IMR-90 (cell line): ENCODE data around the gene DNAJA1. TPM values are rescaled to one million over a fixed set of nuclear protein-coding genes. Genes with fewer than 3 reads are reported as not detected.

Experiments
- ATAC-seq: fragments of 200-7000 bp; cut with Tn5 transposase; 2 replicates; pipeline ENCODE4 v1.9.1; 2020; ENCODE audit warnings: low read depth, mild to moderate bottlenecking, moderate library complexity
- BruUV-seq: library from RNA; stranded (reverse); fragments of 400-500 nt; replicated peaks from 2 replicates; lab custom pipeline; 2021; lab: Mats Ljungman, UMichigan
- CTCF ChIA-PET: fragments of 300-600 bp; formaldehyde crosslinking; extraction: SDS; loops from one replicate; lab custom pipeline; 2021; ENCODE audit warnings: antibody characterized with exemption; lab: Yijun Ruan, JAX
- POLR2A ChIA-PET: fragments of 300-600 bp; sonication (Branson Sonifier 250); formaldehyde crosslinking; loops from one replicate; lab custom pipeline; 2022; ENCODE audit warnings: antibody characterized with exemption; ENCODE audit not compliant: unreplicated experiment; lab: Charles Lee
- DNase-seq: peaks from one replicate; pipeline ENCODE4 v3.0.0; 2013
- H2AFZ ChIP-seq: replicated peaks from 2 replicates; pipeline ENCODE3; 2013; ENCODE audit warnings: low read length, mild to moderate bottlenecking; ENCODE audit not compliant: poor library complexity
- H2AK5ac ChIP-seq: 2 replicates; pipeline ENCODE4 v1.6.1; 2013; ENCODE audit warnings: low read depth, low read length, inconsistent platforms
- H2AK9ac ChIP-seq: replicated peaks from 2 replicates; pipeline ENCODE3; 2013; ENCODE audit warnings: mild to moderate bottlenecking, low read depth, low read length, moderate library complexity; ENCODE audit not compliant: poor library complexity
- H2BK120ac ChIP-seq: 2 replicates; pipeline ENCODE4 v1.6.1; 2013; ENCODE audit warnings: low read depth, low read length, inconsistent platforms
- H2BK15ac ChIP-seq: 3 replicates; pipeline ENCODE4 v1.6.1; 2013; ENCODE audit warnings: low read depth, low read length, inconsistent platforms
- H2BK20ac ChIP-seq: 2 replicates; pipeline ENCODE4 v1.6.1; 2013; ENCODE audit warnings: low read depth, mild to moderate bottlenecking, inconsistent platforms, low read length, moderate library complexity
- H2BK5ac ChIP-seq: 2 replicates; pipeline ENCODE4 v1.6.1; 2013; ENCODE audit warnings: mild to moderate bottlenecking, low read depth, low read length, inconsistent platforms; ENCODE audit not compliant: poor library complexity, severe bottlenecking
- H3K14ac ChIP-seq: replicated peaks from 2 replicates; pipeline ENCODE4 v1.6.1; 2013; ENCODE audit warnings: low read depth, low read length, inconsistent platforms
- H3K18ac ChIP-seq: 2 replicates; pipeline ENCODE4 v1.6.1; 2013; ENCODE audit warnings: low read depth, low read length, control low read depth
- H3K23ac ChIP-seq: 2 replicates; pipeline ENCODE4 v1.6.1; 2013; ENCODE audit warnings: low read depth, low read length, inconsistent platforms
- H3K27ac ChIP-seq: 2 replicates; pipeline ENCODE4 v1.5.1; 2013; ENCODE audit warnings: mild to moderate bottlenecking, control low read depth, low read length; ENCODE audit not compliant: insufficient read depth
- H3K27me3 ChIP-seq: 2 replicates; pipeline ENCODE4 v1.6.1; 2013; ENCODE audit warnings: low read length; ENCODE audit not compliant: control insufficient read depth, insufficient read depth
- H3K36me3 ChIP-seq: 2 replicates; pipeline ENCODE4 v1.6.1; 2013; ENCODE audit warnings: low read length, mixed read lengths; ENCODE audit not compliant: control insufficient read depth, insufficient read depth
- H3K4ac ChIP-seq: 2 replicates; pipeline ENCODE4 v1.6.1; 2013; ENCODE audit warnings: low read depth, low read length, inconsistent platforms
- H3K4me1 ChIP-seq: 2 replicates; pipeline ENCODE4 v1.6.1; 2013; ENCODE audit warnings: low read length, mixed read lengths; ENCODE audit not compliant: control insufficient read depth, insufficient read depth
- H3K4me2 ChIP-seq: 2 replicates; pipeline ENCODE4 v1.6.1; 2013; ENCODE audit warnings: low read depth, mild to moderate bottlenecking, control low read depth, low read length, moderate library complexity
- H3K4me3 ChIP-seq: 2 replicates; pipeline ENCODE4 v1.5.1; 2013; ENCODE audit warnings: low read depth, mild to moderate bottlenecking, control low read depth, low read length, moderate library complexity; ENCODE audit not compliant: insufficient read depth
- H3K56ac ChIP-seq: 2 replicates; pipeline ENCODE4 v1.6.1; 2013; ENCODE audit warnings: low read length, inconsistent platforms; ENCODE audit not compliant: insufficient read depth; ENCODE audit errors: extremely low read depth
- H3K79me1 ChIP-seq, 2 experiments: 2 replicates each; pipeline ENCODE4 v1.6.1; 2013; ENCODE audit warnings: low read length in 2 of 2, inconsistent platforms in 1 of 2, low read depth in 1 of 2
- H3K9ac ChIP-seq: 2 replicates; pipeline ENCODE4 v1.6.1; 2013; ENCODE audit warnings: low read depth, low read length, control low read depth
- H3K9me1 ChIP-seq: 2 replicates; pipeline ENCODE4 v1.6.1; 2013; ENCODE audit warnings: low read length, inconsistent platforms; ENCODE audit not compliant: insufficient read depth
- H3K9me3 ChIP-seq: 2 replicates; pipeline ENCODE4 v1.6.1; 2013; ENCODE audit warnings: low read length; ENCODE audit not compliant: control insufficient read depth, insufficient read depth
- H4K20me1 ChIP-seq: 2 replicates; pipeline ENCODE4 v1.6.1; 2013; ENCODE audit warnings: low read length, inconsistent platforms; ENCODE audit not compliant: insufficient read depth
- H4K5ac ChIP-seq: 2 replicates; pipeline ENCODE4 v1.6.1; 2013; ENCODE audit warnings: mild to moderate bottlenecking, low read depth, low read length, control low read depth
- H4K8ac ChIP-seq, 2 experiments: 2 replicates each; pipeline ENCODE4 v1.6.1; 2013; ENCODE audit warnings: low read depth in 2 of 2, low read length in 2 of 2, control low read depth in 1 of 2, inconsistent platforms in 1 of 2
- H4K91ac ChIP-seq: 2 replicates; pipeline ENCODE4 v1.6.1; 2013; ENCODE audit warnings: low read depth, low read length, inconsistent platforms; ENCODE audit not compliant: insufficient read depth
- BHLHE40 ChIP-seq: fragments of 150-350 bp; IDR thresholded peaks from 2 replicates; pipeline ENCODE4 v1.6.1; 2016; ENCODE audit warnings: mild to moderate bottlenecking, low read depth, low read length
- CEBPB ChIP-seq: IDR thresholded peaks from 2 replicates; pipeline ENCODE4 v1.6.1; 2012; ENCODE audit warnings: low read depth, low read length, improper control_type of control experiment
- FOS ChIP-seq: fragments of 150-350 bp; IDR thresholded peaks from 2 replicates; pipeline ENCODE4 v1.6.1; 2016; ENCODE audit warnings: low read depth, low read length
- MAFK ChIP-seq: IDR thresholded peaks from 2 replicates; pipeline ENCODE4 v1.6.1; 2012; ENCODE audit warnings: low read depth, low read length, improper control_type of control experiment
- NFE2L2 ChIP-seq: fragments of 150-350 bp; IDR thresholded peaks from 2 replicates; pipeline ENCODE4 v1.6.1; 2016; ENCODE audit warnings: low read depth, mild to moderate bottlenecking, low read length
- POLR2A ChIP-seq: IDR thresholded peaks from 2 replicates; pipeline ENCODE4 v1.6.1; 2012; ENCODE audit warnings: mild to moderate bottlenecking, low read depth, low read length
- RAD21 ChIP-seq: IDR thresholded peaks from 2 replicates; pipeline ENCODE4 v1.6.1; 2012; ENCODE audit warnings: low read length, improper control_type of control experiment
- RFX5 ChIP-seq: IDR thresholded peaks from 2 replicates; pipeline ENCODE4 v1.8.0; 2012; ENCODE audit warnings: low read depth, mild to moderate bottlenecking, low read length, moderate library complexity
- SMC3 ChIP-seq: fragments of 150-350 bp; IDR thresholded peaks from 2 replicates; pipeline ENCODE4 v1.6.1; 2016; ENCODE audit warnings: low read depth, mild to moderate bottlenecking, antibody characterized with exemption, low read length, moderate library complexity
- WGBS, 2 experiments: methylation state at CpG; one replicate each; pipeline versions ENCODE4 v1.1.5 to v1.1.7; 2013; ENCODE audit warnings: missing lambda C conversion rate in 2 of 2; ENCODE audit not compliant: insufficient read length in 1 of 2; ENCODE audit errors: extremely low coverage in 2 of 2; 5-methylcytosine and 5-hydroxymethylcytosine counted together
- dilution Hi-C: fragments of 300-500 bp; cut with HindIII; formaldehyde crosslinking; loops from one replicate; pipeline ENCODE4 v1.14.3; 2018; ENCODE audit warnings: low sequenced_read_pairs; ENCODE audit not compliant: unreplicated experiment
- in situ Hi-C: fragments of 300-500 bp; cut with MboI; formaldehyde crosslinking; loops from 3 replicates; pipeline ENCODE4 v1.14.3; 2019; ENCODE audit warnings: low sequenced_read_pairs, inconsistent platforms, mixed read lengths
- intact Hi-C: fragments of 100-400 bp; cut with micrococcal nuclease; formaldehyde crosslinking; loops from 2 replicates; pipeline ENCODE4 v1.10.0; 2022
- polyA plus RNA-seq, 3 experiments: library from polyadenylated mRNA; depleted of rRNA; stranded (reverse); fragments of >200 nt; gene quantifications; 2 replicates each; pipeline ENCODE4 v1.2.3, GENCODE V29; 2012; ENCODE audit warnings: low replicate concordance in 1 of 3
- total RNA-seq: library from RNA; depleted of rRNA; stranded (reverse); fragments of >200 nt; gene quantifications from 2 replicates; pipeline ENCODE4 v1.2.3, GENCODE V29; 2012
- TF ChIP-seq, protein P1 (sequence below): fragments of 150-350 bp; IDR thresholded peaks from 2 replicates; pipeline ENCODE4 v1.6.1; 2016; ENCODE audit warnings: low read depth, mild to moderate bottlenecking, low read length, moderate library complexity, borderline replicate concordance
- TF ChIP-seq, protein P2 (sequence below): fragments of 150-350 bp; IDR thresholded peaks from 2 replicates; pipeline ENCODE4 v1.6.1; 2017; ENCODE audit warnings: mild to moderate bottlenecking, antibody characterized with exemption, low read length, low read depth

DNAJA1 gene
- total and polyA plus RNA-seq, 2 of the 4 experiments (the other 2 are of a cell fraction), result 59.5 to 118 TPM

DNA sequence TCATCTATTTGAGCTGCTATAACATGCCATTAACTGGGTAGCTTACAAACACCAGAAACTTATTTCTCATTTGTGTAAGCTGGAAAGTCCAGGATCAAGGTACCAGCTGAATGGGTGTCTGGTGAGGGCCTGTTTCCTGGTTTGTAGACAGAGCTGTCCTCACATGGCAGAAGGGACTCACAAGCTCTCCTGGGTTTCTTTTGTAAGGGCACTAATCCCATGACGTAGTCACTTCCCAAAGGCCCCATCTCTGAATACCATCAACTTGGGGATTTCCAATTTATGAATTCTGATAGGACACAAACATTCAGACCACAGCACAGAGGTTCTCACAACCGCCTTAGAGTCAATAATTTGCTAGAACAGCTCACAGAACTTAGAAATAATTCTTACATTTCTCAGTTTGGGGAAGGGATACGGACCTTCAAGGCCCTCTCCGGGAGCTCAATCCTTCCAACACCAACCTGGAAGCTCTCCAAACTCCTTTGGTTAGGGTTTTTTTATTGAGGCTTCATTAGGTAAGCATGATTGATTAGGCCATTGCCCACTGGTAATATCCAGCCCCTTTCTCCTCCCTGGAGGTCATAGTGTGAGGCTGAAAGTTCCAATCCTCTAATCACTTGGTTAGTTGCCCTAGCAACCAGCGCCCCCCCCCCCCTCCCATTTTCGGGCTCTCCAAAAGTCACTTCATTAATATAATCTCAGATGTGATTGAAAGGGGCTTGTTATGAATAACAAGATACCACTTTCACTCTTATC, 7.6 kb upstream of the DNAJA1 start:
- Histone ChIP-seq H3K4me3 (no peak overlapping the region), H3K4me1 (no peaks in the 10 kb centered on the region), H2BK120ac (no peak overlapping the region), H3K9ac (no peak overlapping the region), H3K9me1 (peaks cover 3% of the 10 kb centered on the region; the same call in 1 of the 2 replicates), H3K36me3 (peaks cover 8% of the 10 kb centered on the region; the same call in 1 of the 2 replicates), H3K4ac (no peak overlapping the region), H2BK20ac (no peak overlapping the region), H4K8ac (no peak overlapping the region), H3K56ac (no peak overlapping the region), H2BK15ac (no peak overlapping the region), H3K18ac (no peak overlapping the region), H3K27me3 (no peaks in the 10 kb centered on the region), H2AFZ (no peak overlapping the region), H3K79me1 (peaks cover 6 to 27% of the 10 kb centered on the region in 2 experiments), H3K23ac (no peak overlapping the region), H2BK5ac (no peak overlapping the region), H4K20me1 (no peaks in the 10 kb centered on the region), H2AK5ac (no peak overlapping the region), H3K14ac (no peak overlapping the region), H4K5ac (no peak overlapping the region), H3K27ac (no peak overlapping the region), H3K9me3 (no peaks in the 10 kb centered on the region), H2AK9ac (no peak overlapping the region), H4K91ac (no peak overlapping the region), H3K4me2 (no peak overlapping the region)
- in situ Hi-C loops (no loop called here), intact Hi-C loops (no loop called here), dilution Hi-C loops (no loop called here)
- ChIA-PET POLR2A (no interaction called here), CTCF (interaction anchor here (0.6 kb wide), 1 partner anchor 9 kb away, joined by 4 read pairs; no protein-coding TSS in a partner anchor)
- no peak for ATAC-seq
- TF ChIP-seq, protein P1, sequence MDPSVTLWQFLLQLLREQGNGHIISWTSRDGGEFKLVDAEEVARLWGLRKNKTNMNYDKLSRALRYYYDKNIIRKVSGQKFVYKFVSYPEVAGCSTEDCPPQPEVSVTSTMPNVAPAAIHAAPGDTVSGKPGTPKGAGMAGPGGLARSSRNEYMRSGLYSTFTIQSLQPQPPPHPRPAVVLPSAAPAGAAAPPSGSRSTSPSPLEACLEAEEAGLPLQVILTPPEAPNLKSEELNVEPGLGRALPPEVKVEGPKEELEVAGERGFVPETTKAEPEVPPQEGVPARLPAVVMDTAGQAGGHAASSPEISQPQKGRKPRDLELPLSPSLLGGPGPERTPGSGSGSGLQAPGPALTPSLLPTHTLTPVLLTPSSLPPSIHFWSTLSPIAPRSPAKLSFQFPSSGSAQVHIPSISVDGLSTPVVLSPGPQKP, result no peak
- TF ChIP-seq NFE2L2 (no peak), RAD21 (no peak), RFX5 (no peak), CEBPB (no peak), FOS (no peak), SMC3 (no peak), BHLHE40 (no peak), POLR2A (no peak), MAFK (no peak)
- TF ChIP-seq, protein P2, sequence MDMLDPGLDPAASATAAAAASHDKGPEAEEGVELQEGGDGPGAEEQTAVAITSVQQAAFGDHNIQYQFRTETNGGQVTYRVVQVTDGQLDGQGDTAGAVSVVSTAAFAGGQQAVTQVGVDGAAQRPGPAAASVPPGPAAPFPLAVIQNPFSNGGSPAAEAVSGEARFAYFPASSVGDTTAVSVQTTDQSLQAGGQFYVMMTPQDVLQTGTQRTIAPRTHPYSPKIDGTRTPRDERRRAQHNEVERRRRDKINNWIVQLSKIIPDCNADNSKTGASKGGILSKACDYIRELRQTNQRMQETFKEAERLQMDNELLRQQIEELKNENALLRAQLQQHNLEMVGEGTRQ, result no peak
- DNase-seq, result no peak
- no TSS peak for BruUV-seq
- WGBS, 2 experiments, result 100% methylated on average over 1 of the region's 6 CpGs; no CpG with 5 or more reads in 1 of the 2 experiments
